Stimulated activated naive B cell treated with anti-CD40 and anti-IgM and Interleukin-4, amounts not matched to agents 10 μg/mL and 1 μg/mL and 100 μg/mL, for 72 hours (primary cell): ENCODE results near the gene SKAP1.

ENCODE experiments used
- ATAC-seq, 2 donors: fragments of 150-1000 bp; cut with Tn5 transposase; replicated peaks; 2 replicates each; pipeline ENCODE4 v1.10.0; 2021; ENCODE audit warnings: moderate library complexity in 1 of 2
- DNase-seq: peaks from one replicate; pipeline ENCODE4 v3.0.0; 2021
- H3K27ac Mint-ChIP-seq: one replicate; pipeline ENCODE4 v1.8.0; 2022; ENCODE audit warnings: mild to moderate bottlenecking, mixed read lengths
- H3K27me3 Mint-ChIP-seq, 2 donors: one replicate each; pipeline ENCODE4 v1.8.0; 2022; ENCODE audit warnings: mixed read lengths in 2 of 2
- H3K36me3 Mint-ChIP-seq, 2 donors: one replicate each; pipeline ENCODE4 v1.8.0; 2022; ENCODE audit warnings: mixed read lengths in 2 of 2, mild to moderate bottlenecking in 1 of 2
- H3K4me1 Mint-ChIP-seq, 2 donors: one replicate each; pipeline ENCODE4 v1.8.0; 2022; ENCODE audit warnings: mixed read lengths in 2 of 2, mild to moderate bottlenecking in 1 of 2
- H3K4me3 Mint-ChIP-seq, 2 donors: one replicate each; pipeline ENCODE4 v1.8.0; 2022; ENCODE audit warnings: mild to moderate bottlenecking in 2 of 2, mixed read lengths in 2 of 2, moderate library complexity in 1 of 2
- H3K9me3 Mint-ChIP-seq, 2 donors: one replicate each; pipeline ENCODE4 v1.8.0; 2022; ENCODE audit warnings: mixed read lengths in 2 of 2, mild to moderate bottlenecking in 1 of 2

Gene SKAP1

GRCh38 chr17:48330887-48331286 is 99.1 kb downstream of the SKAP1 start:
- Mint-ChIP-seq H3K27ac (no peak overlapping the region), H3K4me1 (peaks cover under 1% of the 10 kb centered on the region in 2 donors), H3K36me3 (peaks cover 8 to 13% of the 10 kb centered on the region in 2 donors), H3K4me3 (no peak overlapping the region), H3K27me3 (peaks cover 4 to 6% of the 10 kb centered on the region in 2 donors), H3K9me3 (no peaks in the 10 kb centered on the region)
- ATAC-seq, result no peak
- no peak for DNase-seq

GRCh38 chr17:48330421-48330820 is 99.6 kb downstream of the SKAP1 start:
- H3K4me1 Mint-ChIP-seq, result no peaks in the 10 kb centered on the region
- H3K36me3 Mint-ChIP-seq, result peaks cover 8 to 13% of the 10 kb centered on the region in 2 donors
- peaks cover 4 to 6% of the 10 kb centered on the region in 2 donors for H3K27me3 Mint-ChIP-seq
- no peak overlapping the region for H3K4me3 Mint-ChIP-seq
- H3K27ac Mint-ChIP-seq, result no peak overlapping the region
- ATAC-seq (no peak), DNase-seq (no peak)
- no peaks in the 10 kb centered on the region for H3K9me3 Mint-ChIP-seq

DNA sequence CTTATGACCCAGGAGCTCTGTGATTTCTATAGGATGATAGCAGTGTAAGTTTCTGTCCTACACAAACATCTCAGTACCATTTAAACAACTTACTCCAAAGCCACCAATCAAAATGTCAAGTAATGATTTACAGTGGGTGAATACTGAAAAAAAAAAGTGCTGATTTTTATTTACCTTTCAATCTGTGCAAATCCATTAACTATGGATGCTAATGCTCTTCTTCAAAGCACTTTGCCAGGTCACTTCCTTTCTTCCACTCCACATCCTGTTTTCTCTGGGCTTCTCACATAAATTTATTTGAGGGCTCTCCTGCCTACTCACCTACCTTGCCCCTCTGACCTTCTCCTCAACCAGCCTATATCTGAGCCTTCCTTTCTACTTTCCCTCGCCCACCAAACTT is 101.6 kb downstream of the SKAP1 start:
- ATAC-seq (no peak), DNase-seq (no peak)
- Mint-ChIP-seq H3K36me3 (peaks cover 9 to 16% of the 10 kb centered on the region in 2 donors), H3K4me1 (no peaks in the 10 kb centered on the region), H3K27ac (no peak overlapping the region), H3K27me3 (peaks cover 4 to 6% of the 10 kb centered on the region in 2 donors), H3K4me3 (no peak overlapping the region), H3K9me3 (no peaks in the 10 kb centered on the region)

DNA sequence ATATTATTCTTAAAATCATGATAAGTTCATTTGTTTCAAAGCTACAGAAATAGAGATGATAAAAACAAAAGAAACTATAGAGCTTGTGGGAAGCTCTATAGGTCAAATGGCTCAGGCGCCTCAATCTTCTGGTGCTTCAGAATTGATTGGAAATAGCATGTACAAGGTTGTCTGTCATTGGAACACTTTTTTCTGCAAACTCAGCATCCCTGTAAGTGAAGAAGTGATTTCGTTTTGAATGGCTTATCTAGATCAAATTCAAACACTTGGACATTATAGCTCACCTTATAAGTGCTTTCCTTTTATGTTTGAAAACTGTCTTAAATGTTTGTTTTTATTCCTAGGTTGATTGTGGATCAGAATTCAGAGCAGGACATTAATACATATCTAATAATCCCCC is 103.7 kb downstream of the SKAP1 start:
- DNase-seq (no peak), ATAC-seq (no peak)
- H3K27me3 Mint-ChIP-seq, result peaks cover 4 to 6% of the 10 kb centered on the region in 2 donors
- peaks cover 9 to 22% of the 10 kb centered on the region in 2 donors for H3K36me3 Mint-ChIP-seq
- no peak overlapping the region for H3K4me3 Mint-ChIP-seq
- no peaks in the 10 kb centered on the region for H3K9me3 Mint-ChIP-seq
- no peaks in the 10 kb centered on the region for H3K4me1 Mint-ChIP-seq
- H3K27ac Mint-ChIP-seq, result no peak overlapping the region

DNA sequence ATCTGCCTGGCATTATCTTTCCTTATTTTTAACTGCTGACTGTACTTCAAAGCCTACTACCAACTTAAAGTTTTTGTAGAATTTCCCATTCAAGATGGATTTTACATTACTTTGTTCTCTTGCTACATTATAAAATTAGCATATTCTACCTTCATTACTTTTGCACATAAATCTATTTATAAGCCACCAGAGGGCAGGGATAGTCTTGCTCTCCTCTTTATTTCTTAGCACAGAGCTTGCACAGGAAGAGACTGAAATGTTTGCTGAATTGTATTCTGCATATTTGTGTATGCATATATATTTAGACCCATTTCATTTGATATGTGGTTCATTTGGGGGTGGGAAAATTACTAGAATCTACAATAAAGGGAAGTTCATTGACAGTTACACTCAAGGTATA is 108.0 kb downstream of the SKAP1 start:
- Mint-ChIP-seq H3K27me3 (no peaks in the 10 kb centered on the region), H3K4me3 (no peak overlapping the region), H3K4me1 (no peaks in the 10 kb centered on the region), H3K36me3 (peaks cover 1 to 18% of the 10 kb centered on the region in 2 donors), H3K27ac (no peak overlapping the region), H3K9me3 (no peaks in the 10 kb centered on the region)
- ATAC-seq, result no peak
- no peak for DNase-seq

- Mint-ChIP-seq H3K27me3 (no peaks in the 10 kb centered on the region), H3K36me3 (peaks cover 2 to 26% of the 10 kb centered on the region in 2 donors), H3K4me3 (no peak overlapping the region), H3K9me3 (no peaks in the 10 kb centered on the region), H3K27ac (no peak overlapping the region), H3K4me1 (peaks cover 4 to 6% of the 10 kb centered on the region in 2 donors)
- ATAC-seq (no peak), DNase-seq (no peak)
Observed at GRCh38 chr17:48317732-48318131, 112.3 kb downstream of the SKAP1 start.

DNA sequence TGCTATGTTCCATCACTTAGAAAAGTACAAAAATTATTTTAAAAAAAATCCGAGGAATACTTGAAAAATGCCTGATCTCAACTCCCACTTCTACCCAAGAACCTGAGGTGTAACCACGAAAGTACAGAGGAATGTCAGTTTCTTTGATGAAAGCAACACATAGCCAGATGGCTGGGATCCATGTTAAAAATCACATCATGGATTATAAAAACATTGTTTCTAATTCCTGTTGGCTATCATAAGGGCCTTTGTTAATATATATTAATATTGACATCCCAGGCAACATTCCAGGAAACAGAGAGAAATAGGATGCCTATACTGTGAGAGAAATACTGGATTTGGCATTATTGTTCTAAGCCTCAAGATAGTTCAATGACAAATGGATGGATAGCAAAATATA is 115.3 kb downstream of the SKAP1 start:
- no peak for ATAC-seq
- no peak for DNase-seq
- H3K9me3 Mint-ChIP-seq, result no peaks in the 10 kb centered on the region
- H3K4me3 Mint-ChIP-seq, result no peak overlapping the region
- no peaks in the 10 kb centered on the region for H3K27me3 Mint-ChIP-seq
- peaks cover 4 to 6% of the 10 kb centered on the region in 2 donors for H3K4me1 Mint-ChIP-seq
- H3K36me3 Mint-ChIP-seq, result peaks cover 2 to 25% of the 10 kb centered on the region in 2 donors
- H3K27ac Mint-ChIP-seq, result no peak overlapping the region

- Mint-ChIP-seq H3K27me3 (no peaks in the 10 kb centered on the region), H3K4me1 (peaks cover 4 to 6% of the 10 kb centered on the region in 2 donors), H3K9me3 (no peaks in the 10 kb centered on the region), H3K27ac (peak overlapping the region; percentile 21), H3K36me3 (peaks cover 2 to 16% of the 10 kb centered on the region in 2 donors), H3K4me3 (no peak overlapping the region)
- ATAC-seq (no peak), DNase-seq (no peak)
Observed at GRCh38 chr17:48313096-48313755, 116.8 kb downstream of the SKAP1 start.

DNA sequence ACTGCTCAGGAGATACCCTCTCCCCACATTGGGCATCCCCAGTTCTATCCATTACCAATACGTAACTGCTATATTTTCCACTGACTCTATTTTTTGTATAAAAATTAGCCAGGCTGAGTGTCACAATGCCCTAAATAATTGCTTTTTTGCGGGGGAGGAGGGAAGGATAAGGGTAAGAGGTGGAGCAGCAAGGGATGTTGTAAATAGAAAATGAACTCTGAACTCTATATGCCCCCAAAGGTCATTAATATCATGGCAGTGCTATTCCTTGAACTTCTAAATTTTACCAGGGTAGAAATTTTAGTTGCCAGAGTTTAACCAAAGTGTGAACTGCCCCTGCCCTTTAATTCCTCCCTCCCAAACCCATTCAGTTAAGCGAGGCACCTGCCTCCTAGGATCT is 118.7 kb downstream of the SKAP1 start:
- H3K4me1 Mint-ChIP-seq, result peaks cover 5 to 6% of the 10 kb centered on the region in 2 donors
- DNase-seq, result no peak
- H3K4me3 Mint-ChIP-seq, result no peak overlapping the region
- H3K9me3 Mint-ChIP-seq, result no peaks in the 10 kb centered on the region
- H3K27ac Mint-ChIP-seq, result no peak overlapping the region
- peaks cover 9 to 11% of the 10 kb centered on the region in 2 donors for H3K27me3 Mint-ChIP-seq
- ATAC-seq, result no peak
- H3K36me3 Mint-ChIP-seq, result peaks cover 6 to 20% of the 10 kb centered on the region in 2 donors

DNA sequence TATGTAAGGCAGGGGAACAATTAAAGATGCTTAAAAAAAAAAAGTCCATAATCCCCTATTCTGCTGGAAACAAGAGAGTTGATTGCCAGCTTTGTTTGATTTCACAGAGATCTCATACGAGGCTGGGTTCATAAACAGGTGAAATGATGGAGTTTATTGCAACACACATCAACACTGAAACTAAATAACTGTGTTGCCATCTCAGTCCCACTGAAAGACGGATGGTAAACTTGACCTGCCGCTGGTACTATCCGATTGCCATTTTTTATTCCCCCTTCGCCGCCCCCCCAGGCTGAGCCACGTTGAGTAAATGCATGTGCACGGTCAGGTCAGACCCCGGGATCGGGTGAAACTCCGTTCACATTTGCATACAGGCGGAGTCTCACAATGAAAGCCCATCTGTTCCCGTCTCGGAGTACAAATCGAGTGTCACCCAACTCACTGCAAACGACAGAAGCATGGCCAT is 119.2 kb downstream of the SKAP1 start:
- H3K36me3 Mint-ChIP-seq, result peaks cover 8 to 16% of the 10 kb centered on the region in 2 donors
- H3K27me3 Mint-ChIP-seq, result peaks cover 9 to 11% of the 10 kb centered on the region in 2 donors
- H3K4me1 Mint-ChIP-seq, result peaks cover 5 to 6% of the 10 kb centered on the region in 2 donors
- no peak overlapping the region for H3K27ac Mint-ChIP-seq
- ATAC-seq, result no peak
- H3K4me3 Mint-ChIP-seq, result no peak overlapping the region
- no peaks in the 10 kb centered on the region for H3K9me3 Mint-ChIP-seq
- DNase-seq, result no peak

GRCh38 chr17:48308581-48308980 is 121.4 kb downstream of the SKAP1 start:
- H3K27me3 Mint-ChIP-seq, result peaks cover 9 to 11% of the 10 kb centered on the region in 2 donors
- peaks cover 5 to 6% of the 10 kb centered on the region in 2 donors for H3K4me1 Mint-ChIP-seq
- ATAC-seq, result no peak

DNA sequence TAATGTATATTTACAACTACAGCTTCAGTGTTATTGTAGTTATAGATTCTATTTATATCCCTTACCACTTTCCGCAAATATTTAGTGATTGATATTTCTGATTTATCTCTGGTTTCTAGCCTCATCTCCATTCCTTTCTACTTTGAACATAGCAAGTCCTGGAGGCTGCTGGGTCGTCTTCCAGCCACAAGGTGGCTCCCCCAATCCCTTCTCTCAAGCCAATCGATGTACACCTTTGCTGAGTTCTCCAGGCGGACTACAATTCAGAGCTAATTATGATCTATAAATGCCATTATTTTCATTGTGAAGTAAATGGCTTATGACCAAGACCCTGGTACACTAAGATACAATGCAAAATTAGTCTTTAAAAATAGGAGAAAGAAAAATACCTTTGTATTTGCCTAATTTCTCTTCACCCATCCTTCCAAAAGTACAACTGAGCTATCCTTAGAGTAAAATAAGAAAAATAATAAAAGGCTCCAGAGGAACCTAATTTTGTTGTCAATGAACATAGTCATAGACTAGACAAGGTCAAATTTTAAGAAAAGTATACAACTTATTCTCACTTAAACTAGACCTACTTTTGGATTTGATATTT is 122.1 kb downstream of the SKAP1 start:
- no peak overlapping the region for H3K27ac Mint-ChIP-seq
- DNase-seq (peak; percentile 34), ATAC-seq (peak; percentile 77 to 86)
- no peaks in the 10 kb centered on the region for H3K9me3 Mint-ChIP-seq
- no peak overlapping the region for H3K4me3 Mint-ChIP-seq
- H3K36me3 Mint-ChIP-seq, result peaks cover 8 to 13% of the 10 kb centered on the region in 2 donors
- peaks cover 9 to 11% of the 10 kb centered on the region in 2 donors for H3K27me3 Mint-ChIP-seq
- peaks cover 0 to 3% of the 10 kb centered on the region in 2 donors for H3K4me1 Mint-ChIP-seq

More at GRCh38 chr17:48308581-48308980, 121.4 kb downstream of the SKAP1 start:
- H3K27ac Mint-ChIP-seq, result no peak overlapping the region
- no peak for DNase-seq
- no peaks in the 10 kb centered on the region for H3K9me3 Mint-ChIP-seq
- H3K4me3 Mint-ChIP-seq, result no peak overlapping the region
- peaks cover 8 to 16% of the 10 kb centered on the region in 2 donors for H3K36me3 Mint-ChIP-seq

DNA sequence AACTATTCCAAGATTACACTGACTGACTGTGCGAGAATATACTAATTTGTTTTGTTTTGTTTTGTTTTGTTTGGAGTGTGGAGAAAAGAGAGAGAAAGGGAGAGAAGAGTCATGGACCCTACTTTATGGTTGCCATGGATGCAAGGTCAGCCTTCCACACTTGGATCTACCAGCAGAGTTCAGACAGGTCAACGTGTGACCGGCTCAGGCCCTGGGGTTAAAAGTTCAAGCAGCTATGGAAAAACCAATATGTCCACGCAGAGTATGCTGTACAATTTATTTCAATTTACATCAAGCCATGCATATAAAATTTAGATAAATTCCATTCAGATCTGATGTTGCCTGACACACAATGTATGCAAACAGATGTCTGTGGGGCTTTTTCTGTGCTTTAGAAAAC is 122.8 kb downstream of the SKAP1 start:
- H3K4me1 Mint-ChIP-seq, result peaks cover 0 to 3% of the 10 kb centered on the region in 2 donors
- no peak for DNase-seq
- no peaks in the 10 kb centered on the region for H3K9me3 Mint-ChIP-seq
- H3K27ac Mint-ChIP-seq, result no peak overlapping the region
- peaks cover 8 to 13% of the 10 kb centered on the region in 2 donors for H3K36me3 Mint-ChIP-seq
- peaks cover 9 to 11% of the 10 kb centered on the region in 2 donors for H3K27me3 Mint-ChIP-seq
- H3K4me3 Mint-ChIP-seq, result no peak overlapping the region
- ATAC-seq, result no peak

- H3K36me3 Mint-ChIP-seq, result peaks cover 0 to 4% of the 10 kb centered on the region in 2 donors
- peaks cover 16 to 27% of the 10 kb centered on the region in 2 donors for H3K4me1 Mint-ChIP-seq
- DNase-seq, result no peak
- no peak overlapping the region for H3K4me3 Mint-ChIP-seq
- H3K27ac Mint-ChIP-seq, result no peak overlapping the region
- no peaks in the 10 kb centered on the region for H3K9me3 Mint-ChIP-seq
- no peaks in the 10 kb centered on the region for H3K27me3 Mint-ChIP-seq
- ATAC-seq, result no peak
Observed at GRCh38 chr17:48301002-48301401, 129.0 kb downstream of the SKAP1 start.

DNA sequence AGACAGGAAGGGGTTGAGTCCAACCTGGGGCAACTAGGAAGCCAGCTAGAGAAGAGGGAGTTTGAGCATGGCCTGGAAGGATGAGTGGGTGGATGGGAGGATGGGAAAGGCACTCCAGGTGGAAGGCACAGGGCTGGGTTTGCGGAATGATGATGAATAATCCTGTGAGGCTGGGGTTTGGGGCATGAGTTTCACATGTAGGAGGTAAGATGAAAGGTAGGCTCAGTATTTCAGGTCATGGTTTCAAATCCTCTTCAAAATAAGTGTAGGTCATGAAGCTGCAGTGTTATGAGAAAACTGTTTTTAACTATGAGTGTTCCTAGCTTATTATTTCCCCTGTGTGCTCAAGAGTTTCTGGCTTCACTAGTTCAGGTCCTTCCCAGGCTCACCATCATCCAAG is 130.3 kb downstream of the SKAP1 start:
- ATAC-seq, result peak; percentile 80 to 81
- Mint-ChIP-seq H3K36me3 (peaks cover 0 to 4% of the 10 kb centered on the region in 2 donors), H3K4me1 (peaks cover 22 to 38% of the 10 kb centered on the region in 2 donors), H3K27me3 (no peaks in the 10 kb centered on the region), H3K4me3 (no peak overlapping the region), H3K9me3 (no peaks in the 10 kb centered on the region), H3K27ac (peak overlapping the region; percentile 25)
- no peak for DNase-seq
